ENCODE measurements around the gene MSI2. TPM values are rescaled to one million over a fixed set of nuclear protein-coding genes. Genes with fewer than 3 reads are reported as not detected.

The MSI2 gene
- total and polyA plus RNA-seq, 2 donors (not counting 3 experiments of a cell fraction or from before 2014, with no cell fraction given): 20.9 to 59.3 TPM

GRCh38 chr17:57599271-57600045, 343.1 kb downstream of the MSI2 start:
- FAIRE-seq: no peak
- Histone ChIP-seq H3K36me3 (ENCODE audit: control insufficient read depth in 2 of 2, extremely low read depth in 1 of 2, insufficient read depth in 2 of 2, low read length in 2 of 2) (no peaks in the 10 kb centered on the region), H3K4me3 (replicated peaks in 1 of 3; ENCODE audit: insufficient read depth in 1 of 3, low read depth in 1 of 3, low read length in 3 of 3) (no peak overlapping the region), H3K27me3 (ENCODE audit: control insufficient read depth in 2 of 2, insufficient read depth in 2 of 2, low read length in 2 of 2) (peaks cover 4 to 6% of the 10 kb centered on the region in 2 experiments), H3K27ac (ENCODE audit: insufficient read depth, low read depth, low read length) (no peak overlapping the region), H3K4me1 (ENCODE audit: control insufficient read depth, extremely low read depth, insufficient read depth, low read length) (no peaks in the 10 kb centered on the region), H3K4me2 (ENCODE audit: insufficient read depth, low read length) (no peak overlapping the region), H3K9ac (replicated peaks; ENCODE audit: extremely low read depth, insufficient read depth, low read length) (no peak overlapping the region), H3K79me2 (ENCODE audit: control insufficient read depth, insufficient read depth, low read length) (no peaks in the 10 kb centered on the region), H3K9me1 (replicated peaks; ENCODE audit: control insufficient read depth, extremely low read depth, insufficient read depth, low read length) (no peaks in the 10 kb centered on the region), H3K9me3 (replicated peaks; ENCODE audit: control insufficient read depth, insufficient read depth, low read length) (no peaks in the 10 kb centered on the region), H2AFZ (ENCODE audit: low read depth, low read length) (no peak overlapping the region), H4K20me1 (replicated peaks; ENCODE audit: control insufficient read depth, extremely low read depth, insufficient read depth, low read length) (no peaks in the 10 kb centered on the region)
- DNase-seq (ENCODE audit: low read depth, low spot score): no peak
- TF ChIP-seq EZH2 (IDR thresholded peaks at IDR 0.05; ENCODE audit: borderline replicate concordance, low read depth, low read length, severe bottlenecking) (no peak), JUN (IDR thresholded peaks at IDR 0.05; ENCODE audit: borderline replicate concordance, insufficient read depth, insufficient read length, low read depth) (no peak), MAX (IDR thresholded peaks at IDR 0.05; ENCODE audit: insufficient read depth, insufficient read length) (no peak), GATA2 (IDR thresholded peaks at IDR 0.05; ENCODE audit: insufficient read depth, insufficient read length, low read depth, low read length) (no peak), FOS (IDR thresholded peaks at IDR 0.05; ENCODE audit: borderline replicate concordance, insufficient read depth, low read length) (no peak), POLR2AphosphoS5 (IDR thresholded peaks at IDR 0.05; ENCODE audit: insufficient read depth, low read depth, low read length) (no peak)
- ChIA-PET CTCF (interaction anchor here (1.0 to 5.7 kb wide), 11 partner anchors 9 to 356 kb away, joined by 3 to 120 read pairs (median 14); no protein-coding TSS in a partner anchor), POLR2A (no interaction called here)
- intact Hi-C loops (cut with micrococcal nuclease): loop anchor here (5.0 kb wide), 2 partner anchors 342 to 398 kb away; partner anchors contain the start of gene MSI2
- no TSS peak for BruUV-seq (replicated peaks)
- dilution Hi-C loops (cut with MboI; ENCODE audit: extremely low pct_ligation_motif_present, low sequenced_read_pairs): no loop called here

Measured in endothelial cell of umbilical vein (primary cell).